HT-29 (cell line): Measurements from ENCODE around the gene TOB1. TPM values are rescaled to one million over a fixed set of nuclear protein-coding genes. Genes with fewer than 3 reads are reported as not detected.

Source experiments
- DNase-seq: peaks from one replicate; pipeline ENCODE4 v3.0.0-alpha.2; 2015; ENCODE audit warnings: low spot score
- total RNA-seq: library from RNA; depleted of rRNA; stranded (reverse); fragments of >200 nt; shearing (Covaris generic); gene quantifications from 2 replicates; pipeline ENCODE4 v1.2.3, GENCODE V29; 2014; rRNA removed

TOB1 gene, protein sequence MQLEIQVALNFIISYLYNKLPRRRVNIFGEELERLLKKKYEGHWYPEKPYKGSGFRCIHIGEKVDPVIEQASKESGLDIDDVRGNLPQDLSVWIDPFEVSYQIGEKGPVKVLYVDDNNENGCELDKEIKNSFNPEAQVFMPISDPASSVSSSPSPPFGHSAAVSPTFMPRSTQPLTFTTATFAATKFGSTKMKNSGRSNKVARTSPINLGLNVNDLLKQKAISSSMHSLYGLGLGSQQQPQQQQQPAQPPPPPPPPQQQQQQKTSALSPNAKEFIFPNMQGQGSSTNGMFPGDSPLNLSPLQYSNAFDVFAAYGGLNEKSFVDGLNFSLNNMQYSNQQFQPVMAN
- total RNA-seq: 33.8 and 43.0 TPM in 2 replicates

- peak; percentile 97 for DNase-seq
These were observed at the start of gene TOB1 for GRCh38 chr17:50866261-50866949. TOB1 (minus strand) TSS chr17:50866354; CDS start chr17:50864017, 2,337 bp downstream.

DNA sequence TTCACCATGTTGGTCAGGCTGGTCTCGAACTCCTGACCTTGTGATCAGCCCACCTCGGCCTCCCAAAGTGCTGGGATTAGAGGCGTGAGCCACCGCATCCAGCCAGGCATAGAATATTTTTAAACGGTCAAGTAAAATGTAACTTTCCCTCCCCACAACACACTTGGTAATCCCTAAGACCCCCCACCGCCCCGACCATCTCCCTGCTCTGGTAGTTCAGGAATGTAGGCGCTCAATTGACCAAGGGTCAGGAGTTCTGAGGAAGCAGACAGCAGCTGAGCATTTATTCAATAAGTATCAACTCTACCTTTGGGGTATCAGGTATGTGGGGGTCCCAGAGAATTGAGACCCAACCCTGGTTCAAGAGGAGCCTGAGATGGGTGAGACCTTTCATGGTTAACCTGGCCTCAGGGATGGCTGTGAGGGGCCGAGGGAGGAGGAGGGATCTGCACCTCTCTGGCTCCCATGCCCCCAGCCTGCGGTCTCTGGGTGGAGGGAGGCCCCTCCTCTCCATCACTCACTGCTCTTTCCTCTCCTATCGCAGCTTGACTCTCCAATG lies 48.4 kb upstream of the TOB1 start:
- no peak for DNase-seq

GRCh38 chr17:50913120-50913519 lies 47.0 kb upstream of the TOB1 start:
- no peak for DNase-seq

DNA sequence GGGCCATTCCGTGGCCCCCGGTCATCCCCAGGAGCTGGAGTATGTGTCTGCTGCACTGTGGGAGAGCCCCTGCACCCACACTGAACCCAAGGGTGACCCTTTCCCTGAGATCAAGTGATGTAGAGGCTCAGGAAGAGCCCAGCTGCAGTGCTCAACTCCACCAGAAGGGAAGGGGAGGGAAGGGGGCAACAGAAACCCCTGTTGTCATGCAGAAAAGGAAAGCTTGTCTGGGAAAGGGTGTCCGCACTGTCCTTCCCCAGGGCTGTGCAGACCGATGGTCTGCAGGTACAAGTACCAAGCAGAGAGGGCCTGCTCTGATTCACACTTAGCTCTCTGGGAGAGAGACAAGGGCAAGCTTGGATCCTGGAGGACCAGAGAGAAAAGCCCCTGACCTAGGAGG lies 45.7 kb upstream of the TOB1 start:
- DNase-seq: no peak

DNA sequence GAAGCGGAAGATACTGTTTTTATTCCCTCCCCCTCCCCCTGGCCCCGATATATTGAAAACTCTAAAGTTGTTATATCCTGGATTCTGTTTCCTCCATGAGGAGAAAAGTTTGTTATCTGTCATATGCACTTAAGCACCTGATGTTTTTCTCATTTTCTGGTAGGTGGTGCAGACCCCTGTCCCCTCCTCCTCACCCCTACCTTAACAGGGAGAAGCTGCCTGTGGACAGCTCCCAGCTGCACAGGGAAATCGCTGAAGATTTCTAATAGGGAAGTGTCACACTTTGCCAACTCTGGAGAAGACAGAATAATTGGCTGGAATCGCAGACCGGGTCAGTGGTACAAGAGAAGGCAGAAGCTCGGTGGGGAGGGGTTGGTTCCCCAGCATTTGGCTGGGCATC lies 45.3 kb upstream of the TOB1 start:
- no peak for DNase-seq

GRCh38 chr17:50909765-50910605 lies 43.8 kb upstream of the TOB1 start:
- no peak for DNase-seq

GRCh38 chr17:50908860-50909764 lies 43.0 kb upstream of the TOB1 start:
- no peak for DNase-seq

DNA sequence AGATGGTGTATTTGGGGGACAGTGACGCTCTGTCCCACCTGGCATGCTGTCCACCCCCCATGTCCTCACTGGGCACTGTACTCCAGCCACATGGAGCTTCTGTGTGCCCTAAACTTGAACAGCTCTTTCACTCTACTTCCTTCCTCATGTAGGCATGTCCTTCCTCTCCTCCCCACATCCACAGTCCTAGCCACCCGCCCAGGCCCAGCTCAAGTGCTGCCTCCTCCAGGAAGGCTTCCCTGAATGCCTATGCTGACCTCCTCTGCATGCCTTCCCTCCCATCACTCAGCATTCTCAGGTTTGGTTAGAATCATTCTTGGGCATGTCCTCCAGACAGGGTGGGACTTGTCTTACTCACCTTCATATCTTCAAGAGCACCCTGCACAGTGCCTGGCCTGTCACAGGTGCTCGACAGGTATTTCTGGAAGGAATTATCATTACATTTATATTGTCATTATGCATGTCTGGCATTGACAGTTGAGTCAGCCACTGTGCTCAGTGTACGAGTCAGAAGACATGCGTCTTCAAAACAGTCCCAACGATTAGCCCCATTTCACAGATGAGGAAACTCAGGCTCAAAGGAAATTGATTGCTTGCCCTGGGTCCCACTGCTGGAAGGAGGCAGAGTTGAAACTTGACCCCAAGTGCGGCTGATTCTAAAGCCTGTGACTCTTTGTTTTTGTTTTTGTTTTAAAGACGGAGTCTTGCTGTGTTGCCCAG lies 42.1 kb upstream of the TOB1 start:
- DNase-seq: no peak

DNA sequence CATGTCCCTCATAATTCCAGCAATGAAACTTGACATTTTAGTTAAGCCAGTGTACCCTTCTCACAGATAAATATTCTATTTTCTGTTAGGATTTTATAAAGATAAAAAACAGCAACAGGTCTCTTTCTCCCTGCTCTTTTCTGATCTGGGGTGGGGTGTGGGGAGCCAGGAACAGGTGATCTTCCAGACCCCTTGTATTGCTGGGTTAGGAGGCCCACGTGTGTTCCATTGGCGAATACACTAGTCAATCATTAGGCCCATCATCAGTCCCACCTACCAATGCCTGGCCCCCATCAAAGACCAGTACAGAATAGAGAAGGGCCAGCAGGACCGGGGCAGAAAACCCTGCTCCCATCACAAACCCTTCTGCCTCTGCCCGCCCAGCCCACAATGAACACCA lies 40.3 kb upstream of the TOB1 start:
- DNase-seq: no peak

DNA sequence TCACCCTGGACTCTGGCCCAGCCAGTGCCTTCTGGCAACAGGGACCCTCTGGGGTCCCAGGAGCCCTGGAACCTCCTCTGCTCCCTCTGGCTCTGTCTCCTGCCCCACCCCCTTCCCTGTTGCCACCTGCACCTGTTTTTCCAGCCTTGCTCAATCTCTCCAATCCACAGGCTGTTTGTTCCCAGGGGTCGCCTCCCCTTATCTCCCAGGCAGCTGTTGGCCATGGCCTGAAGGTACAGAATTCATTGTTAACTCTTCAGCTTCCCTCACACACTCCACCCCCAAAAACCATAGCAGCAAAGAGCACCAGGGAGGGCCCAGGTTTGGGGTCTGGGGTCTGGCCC lies 39.3 kb upstream of the TOB1 start:
- DNase-seq: no peak

- peak; percentile 77 for DNase-seq
These were observed 38.6 kb upstream of the TOB1 start for GRCh38 chr17:50904518-50905459.

DNA sequence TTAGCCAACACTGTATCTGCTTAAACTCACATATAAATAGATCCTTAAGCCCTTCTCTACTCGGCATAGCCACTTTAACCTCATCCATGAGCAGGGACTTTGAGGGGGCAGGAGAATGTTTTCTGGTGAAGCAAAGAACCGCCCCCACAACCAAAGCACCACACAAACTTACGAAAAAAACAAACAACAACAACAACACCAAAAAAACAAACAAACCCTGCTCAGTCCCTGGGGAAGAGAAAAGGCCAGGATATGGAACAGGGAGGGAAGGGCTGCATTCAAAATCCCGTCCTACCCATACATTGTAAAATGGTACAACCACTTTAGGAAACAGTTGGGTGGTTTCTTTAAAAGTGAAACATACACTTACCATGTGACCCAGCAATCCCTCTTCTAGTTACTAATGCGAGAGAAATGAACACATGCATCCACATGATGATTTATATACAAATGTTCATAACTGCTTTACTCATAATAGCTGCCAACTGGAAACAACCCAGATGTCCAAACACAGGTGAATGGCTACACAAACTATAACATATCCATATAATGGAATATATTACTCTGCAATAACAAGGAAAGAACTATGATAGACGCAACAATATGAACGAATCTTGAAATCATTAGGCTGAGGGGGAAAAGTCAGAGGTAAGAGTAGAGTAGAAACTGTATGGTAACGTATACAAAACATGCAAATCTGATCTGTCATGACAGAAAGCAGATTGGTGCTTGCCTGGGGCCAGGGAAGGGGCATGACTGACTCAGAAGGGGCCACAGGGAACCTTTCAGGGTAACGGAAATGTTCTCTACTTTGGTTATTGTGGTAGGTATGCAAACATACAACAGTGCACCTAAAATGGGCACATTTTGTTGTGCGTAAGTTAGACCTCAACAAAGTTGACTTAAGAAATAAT lies 37.7 kb upstream of the TOB1 start:
- DNase-seq: peak; percentile 19

DNA sequence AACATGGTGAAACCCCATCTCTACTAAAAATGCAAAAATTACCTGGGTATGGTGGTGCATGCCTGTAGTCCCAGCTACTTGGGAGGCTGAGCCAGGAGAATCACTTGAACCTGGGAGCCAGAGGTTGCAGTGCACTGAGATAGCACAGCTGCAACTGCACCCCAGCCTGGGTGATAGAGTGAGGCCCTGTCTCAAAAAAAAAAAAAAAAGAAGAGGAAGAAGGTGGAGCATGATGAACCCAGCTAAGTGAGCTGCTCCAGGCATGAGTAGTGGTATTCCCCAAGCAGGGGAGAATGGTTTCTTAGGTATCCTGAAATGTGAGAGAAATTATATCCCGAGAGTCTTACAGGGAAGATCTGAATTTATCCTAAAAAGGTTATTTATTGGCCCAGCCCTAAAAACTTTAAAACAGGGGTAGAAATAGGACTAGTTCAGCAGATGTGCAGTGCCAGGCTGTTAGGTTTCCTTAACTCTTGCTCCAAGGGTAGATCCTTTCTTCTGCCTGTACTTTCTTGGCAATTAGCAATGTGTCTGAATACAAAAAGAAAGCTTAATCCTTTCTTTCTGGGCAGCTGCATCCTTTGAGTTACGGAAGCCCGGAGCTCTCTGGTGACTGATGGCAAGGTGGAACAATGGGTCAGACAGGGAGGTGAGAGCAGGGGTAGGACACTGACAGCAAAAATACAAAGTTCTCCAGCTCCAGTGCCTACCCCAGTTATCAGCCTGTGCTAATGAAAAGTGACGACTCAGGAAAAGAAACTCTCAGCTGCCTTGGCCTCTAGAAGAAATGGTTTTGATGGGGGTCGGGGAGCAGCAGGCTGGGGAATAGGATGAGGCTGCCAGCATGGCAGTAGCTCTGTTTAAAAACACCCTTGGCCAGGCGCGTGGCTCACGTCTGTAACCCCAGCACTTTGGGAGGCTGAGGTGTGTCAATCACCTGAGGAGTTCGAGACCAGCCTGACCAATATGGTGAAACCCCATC lies 36.5 kb upstream of the TOB1 start:
- no peak for DNase-seq

DNA sequence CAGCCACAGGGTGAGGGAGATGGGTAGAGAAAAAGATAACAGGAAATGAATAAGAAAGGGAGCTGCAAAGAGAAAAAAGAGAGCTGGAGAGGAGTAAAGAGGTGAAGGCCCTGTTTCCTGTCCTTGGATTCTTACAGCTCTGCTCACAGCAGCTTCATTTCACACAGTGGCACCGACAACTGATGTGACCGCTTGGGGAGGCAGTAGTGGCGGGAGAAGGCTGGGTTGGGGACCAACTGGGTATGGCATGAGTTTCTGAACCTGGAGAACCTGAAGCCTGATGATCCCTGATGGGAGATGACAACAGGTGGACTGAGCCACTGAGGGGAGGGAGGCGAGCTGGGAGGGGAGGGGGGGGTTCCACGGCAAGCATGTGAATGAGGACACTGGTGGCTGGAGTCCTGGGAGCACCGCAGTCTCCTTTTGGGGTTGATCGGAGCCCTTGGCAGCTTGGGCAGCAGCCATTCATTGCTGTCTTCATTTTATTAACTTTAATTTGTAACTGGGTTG lies 34.3 kb upstream of the TOB1 start:
- no peak for DNase-seq

GRCh38 chr17:50899559-50900319 lies 33.6 kb upstream of the TOB1 start:
- DNase-seq: no peak

GRCh38 chr17:50899005-50899460 lies 32.9 kb upstream of the TOB1 start:
- DNase-seq: no peak
